ENCODE results near the gene ZDHHC12. TPM values are rescaled to one million over a fixed set of nuclear protein-coding genes. Genes with fewer than 3 reads are reported as not detected.
A peak's percentile ranks its signal among the peaks of the same experiment; 100 is the strongest.

Gene ZDHHC12, protein sequence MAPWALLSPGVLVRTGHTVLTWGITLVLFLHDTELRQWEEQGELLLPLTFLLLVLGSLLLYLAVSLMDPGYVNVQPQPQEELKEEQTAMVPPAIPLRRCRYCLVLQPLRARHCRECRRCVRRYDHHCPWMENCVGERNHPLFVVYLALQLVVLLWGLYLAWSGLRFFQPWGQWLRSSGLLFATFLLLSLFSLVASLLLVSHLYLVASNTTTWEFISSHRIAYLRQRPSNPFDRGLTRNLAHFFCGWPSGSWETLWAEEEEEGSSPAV
- 100 to 1,000 TPM in 1 of 2 donors, 10 to 100 TPM in 1; 66.2 to 123 TPM for total RNA-seq

- H3K36me3 ChIP-seq: no peaks in the 10 kb centered on the region
- intact Hi-C loops (cut with DNase I): no loop called here
- no peaks in the 10 kb centered on the region for H3K27me3 ChIP-seq (replicated peaks; ENCODE audit: insufficient read depth)
- 3% methylated on average over 45 of the region's 68 CpGs for WGBS
- peak within 1 kb of the TSS; percentile 76 to 81 for H3K27ac ChIP-seq
- H3K9me3 ChIP-seq: no peaks in the 10 kb centered on the region
- peak within 1 kb of the TSS; percentile 56 for H3K4me3 ChIP-seq
- DNase-seq (ENCODE audit: low spot score): peak; percentile 100
- TF ChIP-seq POLR2A (IDR thresholded peaks at IDR 0.05) (peak; percentile 68), POLR2AphosphoS5 (IDR thresholded peaks at IDR 0.05) (peak; percentile 89), CTCF (IDR thresholded peaks at IDR 0.05) (no peak)
- no peaks in the 10 kb centered on the region for H3K4me1 ChIP-seq (replicated peaks)
These were observed at the start of gene ZDHHC12 for GRCh38 chr9:128723866-128724743. ZDHHC12 (minus strand) TSS chr9:128724127; CDS start chr9:128724093, 34 bp downstream.

GRCh38 chr9:128773049-128773448, 49.1 kb upstream of the ZDHHC12 start:
- intact Hi-C loops (cut with DNase I): no loop called here
- TF ChIP-seq POLR2AphosphoS5 (IDR thresholded peaks at IDR 0.05): no peak
- TF ChIP-seq POLR2A (IDR thresholded peaks at IDR 0.05): no peak
- no peak for TF ChIP-seq CTCF (IDR thresholded peaks at IDR 0.05)
- Histone ChIP-seq H3K4me3 (no peak overlapping the region), H3K36me3 (no peaks in the 10 kb centered on the region), H3K27me3 (replicated peaks; ENCODE audit: insufficient read depth) (no peaks in the 10 kb centered on the region), H3K27ac (no peak overlapping the region), H3K4me1 (replicated peaks) (peaks cover 5% of the 10 kb centered on the region), H3K9me3 (no peaks in the 10 kb centered on the region)
- no peak for DNase-seq (ENCODE audit: low spot score)
- 91% methylated on average over 5 of the region's 5 CpGs for WGBS

DNA sequence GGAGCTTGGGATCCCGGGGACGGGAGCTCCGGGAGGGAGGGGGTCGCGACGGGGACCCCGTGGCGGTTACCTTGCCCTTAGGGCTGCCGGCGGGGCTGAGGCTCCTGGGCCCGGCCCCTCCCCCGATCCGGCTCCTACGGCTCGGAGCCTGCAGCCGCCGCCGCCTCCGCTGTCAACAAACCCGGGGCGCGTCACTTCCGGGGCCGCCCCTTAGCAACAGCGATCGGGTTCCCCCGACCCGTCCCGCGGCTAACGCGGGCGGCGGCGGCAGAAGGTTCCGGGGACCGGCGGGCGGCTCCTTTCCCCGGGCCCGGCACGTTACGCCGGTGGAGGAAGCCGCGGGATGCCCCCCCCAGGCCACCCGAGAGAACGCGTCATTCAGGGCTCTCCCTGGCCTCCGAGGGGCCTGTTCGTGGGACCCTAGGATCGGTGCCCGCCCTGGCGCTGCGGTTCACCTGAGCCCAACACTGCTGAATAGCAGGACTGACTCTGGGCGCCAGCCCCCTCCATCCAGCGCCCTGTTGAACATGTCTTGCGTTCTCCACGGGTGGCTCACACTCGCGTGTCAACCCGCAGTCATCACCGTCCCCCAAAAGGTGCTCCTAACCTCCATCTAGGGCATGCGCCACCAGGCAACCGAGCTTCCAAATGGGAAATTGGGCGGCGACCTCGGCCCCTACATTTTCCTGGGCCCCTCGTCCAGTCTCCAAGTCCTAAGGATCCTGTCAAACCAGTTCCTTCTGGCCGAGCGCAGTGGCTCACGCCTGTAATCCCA, 48.0 kb upstream of the ZDHHC12 start, which contains the start of gene ZER1:
TSS of gene ZER1 (minus strand) at position 183 of the 775 bp plus-strand sequence. CDS start 16,362 bp downstream, outside the sequence.
- DNase-seq (ENCODE audit: low spot score): peak; percentile 93
- H3K9me3 ChIP-seq: no peaks in the 10 kb centered on the region
- WGBS: under 1% methylated on average over 23 of the region's 72 CpGs
- H3K36me3 ChIP-seq: no peaks in the 10 kb centered on the region
- peak; percentile 96 for TF ChIP-seq POLR2AphosphoS5 (IDR thresholded peaks at IDR 0.05)
- peak; percentile 81 for TF ChIP-seq POLR2A (IDR thresholded peaks at IDR 0.05)
- TF ChIP-seq CTCF (IDR thresholded peaks at IDR 0.05): peak in 1 of 4 experiments; percentile 16
- intact Hi-C loops (cut with DNase I): loop anchor here (2.0 kb wide), 1 partner anchor 15 kb away; the partner anchor contains the start of gene TBC1D13
- H3K4me1 ChIP-seq (replicated peaks): peaks cover 5% of the 10 kb centered on the region
- peak within 1 kb of the TSS; percentile 94 to 97 for H3K27ac ChIP-seq
- H3K27me3 ChIP-seq (replicated peaks; ENCODE audit: insufficient read depth): no peaks in the 10 kb centered on the region
- H3K4me3 ChIP-seq: peak within 1 kb of the TSS; percentile 93 to 100

- Histone ChIP-seq H3K27ac (peak overlapping the region; percentile 94 to 97), H3K36me3 (no peaks in the 10 kb centered on the region), H3K9me3 (no peaks in the 10 kb centered on the region)
These were observed 47.3 kb upstream of the ZDHHC12 start for GRCh38 chr9:128771094-128771721.

More at GRCh38 chr9:128771094-128771721, 47.3 kb upstream of the ZDHHC12 start:
- Histone ChIP-seq H3K4me3 (peak overlapping the region; percentile 93 to 100), H3K27me3 (replicated peaks; ENCODE audit: insufficient read depth) (no peaks in the 10 kb centered on the region), H3K4me1 (replicated peaks) (peaks cover 5% of the 10 kb centered on the region)
- 2% methylated on average over 28 of the region's 28 CpGs for WGBS
- intact Hi-C loops (cut with DNase I): loop anchor here (2.0 kb wide), 1 partner anchor 16 kb away; the partner anchor contains the start of gene TBC1D13
- TF ChIP-seq POLR2A (IDR thresholded peaks at IDR 0.05) (no peak), POLR2AphosphoS5 (IDR thresholded peaks at IDR 0.05) (no peak), CTCF (IDR thresholded peaks at IDR 0.05) (no peak)
- DNase-seq (ENCODE audit: low spot score): peak; percentile 18

Data from prostate gland (tissue), 2 donors.